A673 (cell line): ENCODE results near the gene CXCR5. TPM values are rescaled to one million over a fixed set of nuclear protein-coding genes. Genes with fewer than 3 reads are reported as not detected.

Experiments
- BruUV-seq: library from RNA; stranded (reverse); fragments of 400-500 nt; replicated peaks from 2 replicates; lab custom pipeline; 2021; lab: Mats Ljungman, UMichigan
- CTCF ChIA-PET: fragments of 300-600 bp; sonication (Branson Sonifier 250); formaldehyde crosslinking; loops from one replicate; lab custom pipeline; 2022; ENCODE audit warnings: antibody characterized with exemption; lab: Charles Lee
- POLR2A ChIA-PET: fragments of 300-600 bp; sonication (Branson Sonifier 250); formaldehyde crosslinking; loops from one replicate; lab custom pipeline; 2022; ENCODE audit warnings: antibody characterized with exemption; ENCODE audit not compliant: low non-redundant PET; lab: Charles Lee
- DNase-seq: peaks from one replicate; pipeline ENCODE4 v3.0.0-alpha.2; 2015; ENCODE audit warnings: low spot score
- H3K27ac ChIP-seq: fragments of 200-600 bp; sonication (generic); 2 replicates; pipeline ENCODE4 v1.5.1; 2016; ENCODE audit warnings: mixed run types, low read depth, mild to moderate bottlenecking, mixed read lengths, antibody characterized with exemption, low read length; ENCODE audit not compliant: poor library complexity, severe bottlenecking
- H3K27me3 ChIP-seq: fragments of 200-600 bp; sonication (generic); replicated peaks from 2 replicates; pipeline ENCODE4 v1.6.1; 2017; ENCODE audit warnings: mixed run types, low read depth, mild to moderate bottlenecking, mixed read lengths, antibody characterized with exemption, low read length; ENCODE audit not compliant: insufficient read depth, poor library complexity
- H3K36me3 ChIP-seq: fragments of 200-600 bp; sonication (generic); 2 replicates; pipeline ENCODE4 v1.6.1; 2016; ENCODE audit warnings: mixed run types, mild to moderate bottlenecking, mixed read lengths, antibody characterized with exemption, low read length; ENCODE audit not compliant: insufficient read depth, poor library complexity, severe bottlenecking
- H3K4me1 ChIP-seq: fragments of 200-600 bp; sonication (generic); 2 replicates; pipeline ENCODE4 v1.6.1; 2017; ENCODE audit warnings: mixed run types, mild to moderate bottlenecking, mixed read lengths, antibody characterized with exemption, low read length; ENCODE audit not compliant: insufficient read depth, poor library complexity, severe bottlenecking
- H3K4me3 ChIP-seq: fragments of 200-600 bp; sonication (generic); 2 replicates; pipeline ENCODE4 v1.5.1; 2016; ENCODE audit warnings: low read depth, mixed run types, mild to moderate bottlenecking, mixed read lengths, low read length; ENCODE audit not compliant: poor library complexity, severe bottlenecking
- H3K9me3 ChIP-seq: fragments of 200-600 bp; sonication (generic); 2 replicates; pipeline ENCODE4 v1.6.1; 2016; ENCODE audit warnings: mixed run types, low read depth, mild to moderate bottlenecking, mixed read lengths, antibody characterized with exemption, low read length; ENCODE audit not compliant: poor library complexity, severe bottlenecking
- EZH2 ChIP-seq: fragments of 200-600 bp; sonication (generic); IDR thresholded peaks from 2 replicates; pipeline ENCODE4 v1.6.1; 2017; ENCODE audit warnings: borderline replicate concordance, low read depth, mild to moderate bottlenecking, mixed read lengths, antibody characterized with exemption, low read length; ENCODE audit not compliant: poor library complexity, severe bottlenecking
- intact Hi-C: fragments of 100-400 bp; cut with micrococcal nuclease; formaldehyde crosslinking; loops from one replicate; pipeline ENCODE4 v1.10.0; 2022; ENCODE audit not compliant: unreplicated experiment
- total RNA-seq: library from RNA; stranded (reverse); gene quantifications from 2 replicates; pipeline ENCODE4 v1.2.3, GENCODE V29; 2021
- TF ChIP-seq, protein P1 (sequence below): fragments of 300-800, 200-600 bp; sonication (generic); conservative IDR thresholded peaks from 2 replicates; pipeline ENCODE4 v1.5.1; 2017; ENCODE audit warnings: low read depth, mild to moderate bottlenecking, antibody characterized with exemption, low read length, moderate library complexity, mixed read lengths

CXCR5 gene
- total RNA-seq, 1 experiment from 2014 or later: not detected

- CTCF ChIA-PET: interaction anchor here (0.7 kb wide), 1 partner anchor 298 kb away, joined by 3 read pairs; no protein-coding TSS in a partner anchor
- H3K27me3 ChIP-seq: no peaks in the 10 kb centered on the region
- no peaks in the 10 kb centered on the region for H3K36me3 ChIP-seq
- no peak for DNase-seq
- H3K27ac ChIP-seq: no peak overlapping the region
- H3K4me1 ChIP-seq: no peaks in the 10 kb centered on the region
- TF ChIP-seq, protein P1, sequence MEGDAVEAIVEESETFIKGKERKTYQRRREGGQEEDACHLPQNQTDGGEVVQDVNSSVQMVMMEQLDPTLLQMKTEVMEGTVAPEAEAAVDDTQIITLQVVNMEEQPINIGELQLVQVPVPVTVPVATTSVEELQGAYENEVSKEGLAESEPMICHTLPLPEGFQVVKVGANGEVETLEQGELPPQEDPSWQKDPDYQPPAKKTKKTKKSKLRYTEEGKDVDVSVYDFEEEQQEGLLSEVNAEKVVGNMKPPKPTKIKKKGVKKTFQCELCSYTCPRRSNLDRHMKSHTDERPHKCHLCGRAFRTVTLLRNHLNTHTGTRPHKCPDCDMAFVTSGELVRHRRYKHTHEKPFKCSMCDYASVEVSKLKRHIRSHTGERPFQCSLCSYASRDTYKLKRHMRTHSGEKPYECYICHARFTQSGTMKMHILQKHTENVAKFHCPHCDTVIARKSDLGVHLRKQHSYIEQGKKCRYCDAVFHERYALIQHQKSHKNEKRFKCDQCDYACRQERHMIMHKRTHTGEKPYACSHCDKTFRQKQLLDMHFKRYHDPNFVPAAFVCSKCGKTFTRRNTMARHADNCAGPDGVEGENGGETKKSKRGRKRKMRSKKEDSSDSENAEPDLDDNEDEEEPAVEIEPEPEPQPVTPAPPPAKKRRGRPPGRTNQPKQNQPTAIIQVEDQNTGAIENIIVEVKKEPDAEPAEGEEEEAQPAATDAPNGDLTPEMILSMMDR: no peak
- POLR2A ChIA-PET: no interaction called here
- no peak overlapping the region for H3K4me3 ChIP-seq
- H3K9me3 ChIP-seq: no peaks in the 10 kb centered on the region
- no TSS peak for BruUV-seq
- intact Hi-C loops: no loop called here
These were observed 5.5 kb upstream of the CXCR5 start for GRCh38 chr11:118878163-118878563.

DNA sequence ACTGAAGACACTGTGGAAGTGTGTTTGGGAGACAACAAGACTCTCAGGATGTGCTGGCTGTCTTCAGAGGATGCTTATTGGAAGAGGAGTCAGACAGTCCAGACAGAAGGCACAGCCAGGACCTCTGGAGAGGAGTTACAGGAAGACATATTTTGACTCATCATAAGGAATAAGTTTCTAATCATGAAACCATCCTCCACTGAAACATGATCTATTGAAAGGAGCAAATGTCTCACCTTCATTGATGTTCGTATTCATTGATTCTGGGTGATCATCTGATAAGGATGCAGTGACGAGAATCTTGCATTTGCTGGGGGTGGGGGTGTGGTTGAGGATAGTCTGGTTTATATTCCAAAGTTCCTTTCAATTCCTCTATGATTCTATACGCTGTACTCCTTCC, 2.5 kb upstream of the CXCR5 start:
- POLR2A ChIA-PET: no interaction called here
- Histone ChIP-seq H3K4me3 (no peak overlapping the region), H3K27me3 (no peaks in the 10 kb centered on the region), H3K36me3 (no peaks in the 10 kb centered on the region), H3K4me1 (no peaks in the 10 kb centered on the region), H3K9me3 (no peaks in the 10 kb centered on the region), H3K27ac (no peak overlapping the region)
- TF ChIP-seq, protein P1: no peak
- no peak for TF ChIP-seq EZH2
- intact Hi-C loops: no loop called here
- DNase-seq: no peak
- CTCF ChIA-PET: no interaction called here
- no TSS peak for BruUV-seq

- intact Hi-C loops: no loop called here
- no peaks in the 10 kb centered on the region for H3K9me3 ChIP-seq
- H3K27ac ChIP-seq: no peak overlapping the region
- H3K4me3 ChIP-seq: no peak overlapping the region
- CTCF ChIA-PET: no interaction called here
- H3K27me3 ChIP-seq: no peaks in the 10 kb centered on the region
- TF ChIP-seq, protein P1: no peak
- TF ChIP-seq EZH2: no peak
- no peaks in the 10 kb centered on the region for H3K36me3 ChIP-seq
- POLR2A ChIA-PET: no interaction called here
- BruUV-seq: no TSS peak
- DNase-seq: no peak
- no peaks in the 10 kb centered on the region for H3K4me1 ChIP-seq
These were observed 1.2 kb upstream of the CXCR5 start for GRCh38 chr11:118882491-118882890.
